Activated T-cell treated with anti-CD3 and anti-CD28 coated beads, Interleukin-2, amount 50 U/mL, for 72 hours (primary cell): Measurements from ENCODE around the gene MRPS27. TPM values are rescaled to one million over a fixed set of nuclear protein-coding genes. Genes with fewer than 3 reads are reported as not detected.

ENCODE experiments used
- ATAC-seq, 2 donors: fragments of 150-1000 bp; cut with Tn5 transposase; replicated peaks in 1 of 2; 2 replicates each; pipeline ENCODE4 v1.10.0; 2021; ENCODE audit warnings: moderate library complexity in 2 of 2, mild to moderate bottlenecking in 1 of 2
- DNase-seq, 2 donors: peaks; one replicate each; pipeline ENCODE4 v3.0.0; 2021 to 2022; ENCODE audit warnings: mixed read lengths in 1 of 2
- H3K27ac Mint-ChIP-seq: one replicate; pipeline ENCODE4 v1.8.0; 2022; ENCODE audit warnings: mild to moderate bottlenecking, moderate library complexity, mixed read lengths
- H3K27me3 Mint-ChIP-seq: one replicate; pipeline ENCODE4 v1.8.0; 2022; ENCODE audit warnings: low read depth, mixed read lengths
- H3K36me3 Mint-ChIP-seq, 2 donors: one replicate each; pipeline ENCODE4 v1.8.0; 2022; ENCODE audit warnings: mixed read lengths in 2 of 2, mild to moderate bottlenecking in 1 of 2; ENCODE audit not compliant: insufficient read depth in 2 of 2
- H3K4me1 Mint-ChIP-seq: one replicate; pipeline ENCODE4 v1.8.0; 2022; ENCODE audit warnings: low read depth, mixed read lengths
- H3K4me3 Mint-ChIP-seq, 2 donors: one replicate each; pipeline ENCODE4 v1.8.0; 2022; ENCODE audit warnings: mild to moderate bottlenecking in 2 of 2, mixed read lengths in 2 of 2, moderate library complexity in 2 of 2
- H3K9me3 Mint-ChIP-seq, 2 donors: one replicate each; pipeline ENCODE4 v1.8.0; 2022; ENCODE audit warnings: mixed read lengths in 2 of 2
- total RNA-seq, 2 donors: library from RNA; stranded (reverse); gene quantifications; one replicate each; pipeline ENCODE4 v1.2.3, GENCODE V29; 2022

MRPS27 gene
- total RNA-seq, 2 donors from 2014 or later: 80.5 to 83.7 TPM

- peaks cover 15% of the 10 kb centered on the region for H3K4me1 Mint-ChIP-seq
- DNase-seq (no peak), ATAC-seq (no peak)
- H3K4me3 Mint-ChIP-seq: no peak overlapping the region
- H3K27ac Mint-ChIP-seq: no peak overlapping the region
- H3K27me3 Mint-ChIP-seq: no peaks in the 10 kb centered on the region
- H3K9me3 Mint-ChIP-seq: no peaks in the 10 kb centered on the region
- peaks cover 0 to 9% of the 10 kb centered on the region in 2 donors for H3K36me3 Mint-ChIP-seq
Observed at GRCh38 chr5:72238712-72239445, 81.2 kb downstream of the MRPS27 start.

- peaks cover 0 to 9% of the 10 kb centered on the region in 2 donors for H3K36me3 Mint-ChIP-seq
- no peaks in the 10 kb centered on the region for H3K27me3 Mint-ChIP-seq
- peaks cover 21% of the 10 kb centered on the region for H3K4me1 Mint-ChIP-seq
- DNase-seq: no peak
- H3K27ac Mint-ChIP-seq: no peak overlapping the region
- ATAC-seq: no peak
- no peaks in the 10 kb centered on the region for H3K9me3 Mint-ChIP-seq
- no peak overlapping the region for H3K4me3 Mint-ChIP-seq
Observed at GRCh38 chr5:72237879-72238278, 82.2 kb downstream of the MRPS27 start.

- H3K27me3 Mint-ChIP-seq: no peaks in the 10 kb centered on the region
- DNase-seq: no peak
- no peaks in the 10 kb centered on the region for H3K9me3 Mint-ChIP-seq
- H3K36me3 Mint-ChIP-seq: peaks cover 0 to 9% of the 10 kb centered on the region in 2 donors
- peaks cover 26% of the 10 kb centered on the region for H3K4me1 Mint-ChIP-seq
- no peak overlapping the region for H3K27ac Mint-ChIP-seq
- H3K4me3 Mint-ChIP-seq: no peak overlapping the region
- no peak for ATAC-seq
Observed at GRCh38 chr5:72237415-72237814, 82.6 kb downstream of the MRPS27 start.

- H3K9me3 Mint-ChIP-seq: no peaks in the 10 kb centered on the region
- ATAC-seq (no peak), DNase-seq (no peak)
- no peak overlapping the region for H3K4me3 Mint-ChIP-seq
- H3K27ac Mint-ChIP-seq: no peak overlapping the region
- H3K27me3 Mint-ChIP-seq: no peaks in the 10 kb centered on the region
- peaks cover 3 to 18% of the 10 kb centered on the region in 2 donors for H3K36me3 Mint-ChIP-seq
- peaks cover 36% of the 10 kb centered on the region for H3K4me1 Mint-ChIP-seq
Observed at GRCh38 chr5:72235725-72236124, 84.3 kb downstream of the MRPS27 start.

- ATAC-seq: no peak
- Mint-ChIP-seq H3K27me3 (no peaks in the 10 kb centered on the region), H3K27ac (peak overlapping the region; percentile 82)
Observed at GRCh38 chr5:72234868-72235267, 85.2 kb downstream of the MRPS27 start.

GRCh38 chr5:72234265-72234700 is 85.8 kb downstream of the MRPS27 start:
- Mint-ChIP-seq H3K36me3 (peaks cover 9 to 25% of the 10 kb centered on the region in 2 donors), H3K4me1 (peaks cover 36% of the 10 kb centered on the region)

More at GRCh38 chr5:72234868-72235267, 85.2 kb downstream of the MRPS27 start:
- H3K9me3 Mint-ChIP-seq: no peaks in the 10 kb centered on the region
- DNase-seq: no peak
- H3K4me1 Mint-ChIP-seq: peaks cover 36% of the 10 kb centered on the region
- peaks cover 9 to 25% of the 10 kb centered on the region in 2 donors for H3K36me3 Mint-ChIP-seq
- H3K4me3 Mint-ChIP-seq: peak overlapping the region in 1 of 2 donors; percentile 63

GRCh38 chr5:72233835-72234234 is 86.2 kb downstream of the MRPS27 start:
- ATAC-seq (peak in 1 of 2 donors; percentile 3), DNase-seq (no peak)
- Mint-ChIP-seq H3K27ac (no peak overlapping the region), H3K4me3 (peak overlapping the region in 1 of 2 donors; percentile 63), H3K9me3 (no peaks in the 10 kb centered on the region), H3K4me1 (peaks cover 36% of the 10 kb centered on the region), H3K27me3 (no peaks in the 10 kb centered on the region), H3K36me3 (peaks cover 9 to 25% of the 10 kb centered on the region in 2 donors)

More at GRCh38 chr5:72234265-72234700, 85.8 kb downstream of the MRPS27 start:
- DNase-seq (peak; percentile 20 to 22), ATAC-seq (peak; percentile 94 to 97)
- Mint-ChIP-seq H3K9me3 (no peaks in the 10 kb centered on the region), H3K27me3 (no peaks in the 10 kb centered on the region), H3K27ac (peak overlapping the region; percentile 82), H3K4me3 (peak overlapping the region in 1 of 2 donors; percentile 63)

GRCh38 chr5:72232838-72233237 is 87.2 kb downstream of the MRPS27 start:
- peaks cover 36% of the 10 kb centered on the region for H3K4me1 Mint-ChIP-seq
- no peak for ATAC-seq
- H3K9me3 Mint-ChIP-seq: no peaks in the 10 kb centered on the region
- no peak overlapping the region for H3K27ac Mint-ChIP-seq
- H3K27me3 Mint-ChIP-seq: no peaks in the 10 kb centered on the region
- no peak for DNase-seq
- H3K36me3 Mint-ChIP-seq: peaks cover 9 to 25% of the 10 kb centered on the region in 2 donors
- H3K4me3 Mint-ChIP-seq: peak overlapping the region in 1 of 2 donors; percentile 20

- Mint-ChIP-seq H3K9me3 (no peaks in the 10 kb centered on the region), H3K27me3 (no peaks in the 10 kb centered on the region), H3K36me3 (peaks cover 9 to 25% of the 10 kb centered on the region in 2 donors), H3K27ac (peak overlapping the region; percentile 22), H3K4me1 (peaks cover 36% of the 10 kb centered on the region), H3K4me3 (peak overlapping the region in 1 of 2 donors; percentile 11)
- ATAC-seq (no peak), DNase-seq (no peak)
Observed at GRCh38 chr5:72231991-72232703, 87.9 kb downstream of the MRPS27 start.

- Mint-ChIP-seq H3K27ac (no peak overlapping the region), H3K4me1 (peaks cover 21% of the 10 kb centered on the region), H3K4me3 (no peak overlapping the region), H3K27me3 (no peaks in the 10 kb centered on the region), H3K36me3 (peaks cover 12 to 25% of the 10 kb centered on the region in 2 donors), H3K9me3 (no peaks in the 10 kb centered on the region)
- ATAC-seq: no peak
- DNase-seq: no peak
Observed at GRCh38 chr5:72228960-72229359, 91.1 kb downstream of the MRPS27 start.

GRCh38 chr5:72226950-72227349 is 93.1 kb downstream of the MRPS27 start:
- Mint-ChIP-seq H3K9me3 (no peaks in the 10 kb centered on the region), H3K4me3 (no peak overlapping the region), H3K27ac (no peak overlapping the region), H3K4me1 (peaks cover 6% of the 10 kb centered on the region), H3K36me3 (peaks cover 14 to 30% of the 10 kb centered on the region in 2 donors), H3K27me3 (no peaks in the 10 kb centered on the region)
- ATAC-seq (no peak), DNase-seq (no peak)

- Mint-ChIP-seq H3K4me3 (no peak overlapping the region), H3K27me3 (no peaks in the 10 kb centered on the region), H3K4me1 (no peaks in the 10 kb centered on the region), H3K36me3 (peaks cover 11 to 29% of the 10 kb centered on the region in 2 donors), H3K27ac (no peak overlapping the region), H3K9me3 (no peaks in the 10 kb centered on the region)
- no peak for ATAC-seq
- DNase-seq: no peak
Observed at GRCh38 chr5:72225741-72226140, 94.3 kb downstream of the MRPS27 start.

GRCh38 chr5:72224946-72225463 is 95.0 kb downstream of the MRPS27 start:
- no peak overlapping the region for H3K27ac Mint-ChIP-seq
- H3K4me1 Mint-ChIP-seq: no peaks in the 10 kb centered on the region
- DNase-seq (no peak), ATAC-seq (no peak)
- no peak overlapping the region for H3K4me3 Mint-ChIP-seq
- no peaks in the 10 kb centered on the region for H3K27me3 Mint-ChIP-seq
- H3K36me3 Mint-ChIP-seq: peaks cover 6 to 23% of the 10 kb centered on the region in 2 donors
- no peaks in the 10 kb centered on the region for H3K9me3 Mint-ChIP-seq
